Measurements from ENCODE around the gene ANKAR.
"Not testable (repeated sequence)": the region's sequence is repeated elsewhere in the genome, so short reads cannot be mapped to it uniquely, and the experiment has no call there.

Gene ANKAR

GRCh38 chr2:189709501-189710221 is 35.2 kb downstream of the ANKAR start:
- FAIRE-seq: no peak

GRCh38 chr2:189717593-189717992 is 43.1 kb downstream of the ANKAR start:
- FAIRE-seq: not testable (repeated sequence)

GRCh38 chr2:189719571-189719970 is 45.1 kb downstream of the ANKAR start:
- FAIRE-seq: no peak

- FAIRE-seq: no peak
These were observed 48.7 kb downstream of the ANKAR start for GRCh38 chr2:189723192-189723591.
